Heart left ventricle (tissue), 13 donors: ENCODE measurements around the gene CACNA1F.

Experiments used
- POLR2A ChIP-seq, 2 donors: fragments of 450-650 bp; IDR thresholded peaks; one replicate each; pipeline ENCODE4 v1.6.1; 2017; ENCODE audit warnings: antibody characterized with exemption in 2 of 2, mild to moderate bottlenecking in 2 of 2, moderate library complexity in 2 of 2
- TF ChIP-seq, protein P1 (sequence below), 12 donors: fragments of 200-600 bp; sonication (generic) in 4 of 12; IDR thresholded peaks; one replicate each; pipeline versions ENCODE4 v1.5.0 to v1.8.0; 2018 to 2022; ENCODE audit warnings: antibody characterized with exemption in 12 of 12, mild to moderate bottlenecking in 5 of 12
- donor health status: ischemic (EF 13 %, LVEDD 7.1; RV severe dilation, severe dysfunction).
- donor health status: DM: no; HTN: yes; CAD: no.
- donor health status: DM: no; HTN: no; CAD: no.
- donor health status: ischemic (EF 25% LVEDD 6.9; RV normal size, moderate dysfunction).
- donor health status: ischemic (EF 25% LVEDD 5.7; RV mildly dilated, moderate dysfunction).
- donor health status: ischemic (EF 35%, LVEDD 5.7; RV mildly dilated, moderate dysfunction).
- donor health status: nonischemic (EF 11% LVEDD 7.7; RV severe dilation, severe dysfunction).
- donor health status: DM: yes; HTN: yes; CAD: no.
- donor health status: PGD.
- donor health status: ischemic (EF 29% LVEDD 5.4; RV normal size, mild dysfunction).
- donor health status: nonischemic (EF 23%, LVEDD 6.1; RV moderate dilation, normal function).

DNA sequence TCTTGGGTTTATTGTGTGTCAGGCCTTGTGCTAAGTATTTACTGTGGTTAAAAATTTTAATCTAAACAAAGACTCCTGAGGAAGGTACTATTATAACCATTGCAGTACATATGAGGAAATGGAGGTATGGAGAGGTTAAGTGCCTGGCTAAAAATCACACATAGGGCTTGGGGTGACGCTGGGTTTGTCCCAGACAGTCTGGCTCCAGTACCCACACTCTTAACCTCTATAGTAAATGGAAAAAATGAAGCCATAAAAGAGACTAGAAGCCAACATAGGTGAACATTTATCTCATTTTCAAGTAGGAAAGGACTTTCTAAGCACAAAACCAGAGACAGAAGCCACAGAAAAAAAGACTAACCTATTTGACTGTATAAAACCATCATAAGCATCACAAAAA lies 29.5 kb upstream of the CACNA1F start:
- TF ChIP-seq, protein P1, sequence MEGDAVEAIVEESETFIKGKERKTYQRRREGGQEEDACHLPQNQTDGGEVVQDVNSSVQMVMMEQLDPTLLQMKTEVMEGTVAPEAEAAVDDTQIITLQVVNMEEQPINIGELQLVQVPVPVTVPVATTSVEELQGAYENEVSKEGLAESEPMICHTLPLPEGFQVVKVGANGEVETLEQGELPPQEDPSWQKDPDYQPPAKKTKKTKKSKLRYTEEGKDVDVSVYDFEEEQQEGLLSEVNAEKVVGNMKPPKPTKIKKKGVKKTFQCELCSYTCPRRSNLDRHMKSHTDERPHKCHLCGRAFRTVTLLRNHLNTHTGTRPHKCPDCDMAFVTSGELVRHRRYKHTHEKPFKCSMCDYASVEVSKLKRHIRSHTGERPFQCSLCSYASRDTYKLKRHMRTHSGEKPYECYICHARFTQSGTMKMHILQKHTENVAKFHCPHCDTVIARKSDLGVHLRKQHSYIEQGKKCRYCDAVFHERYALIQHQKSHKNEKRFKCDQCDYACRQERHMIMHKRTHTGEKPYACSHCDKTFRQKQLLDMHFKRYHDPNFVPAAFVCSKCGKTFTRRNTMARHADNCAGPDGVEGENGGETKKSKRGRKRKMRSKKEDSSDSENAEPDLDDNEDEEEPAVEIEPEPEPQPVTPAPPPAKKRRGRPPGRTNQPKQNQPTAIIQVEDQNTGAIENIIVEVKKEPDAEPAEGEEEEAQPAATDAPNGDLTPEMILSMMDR (IDR thresholded peaks at IDR 0.05): no peak
- TF ChIP-seq POLR2A (IDR thresholded peaks at IDR 0.05): no peak
